SK-N-SH treated with all-trans-retinoic acid at 6 μM for 48 hours (cell line): ENCODE data around the gene RPL36AL.

ENCODE experiments used
- ATAC-seq: fragments of 200-7000 bp; cut with Tn5 transposase; 3 replicates; pipeline ENCODE4 v1.9.1; 2020; ENCODE audit warnings: mild to moderate bottlenecking, moderate library complexity
- ARNTL ChIP-seq: fragments of 450-650 bp; formaldehyde crosslinking; IDR thresholded peaks from 2 replicates; pipeline ENCODE4 v1.5.0; 2020; ENCODE audit warnings: low read depth, mild to moderate bottlenecking, moderate library complexity, borderline replicate concordance
- BACH2 ChIP-seq: fragments of 250-450 bp; sonication (Bioruptor Pico); IDR thresholded peaks from 2 replicates; pipeline ENCODE4 v1.9.0; 2021; ENCODE audit warnings: mild to moderate bottlenecking, borderline replicate concordance
- CREB5 ChIP-seq: fragments of 250-450 bp; sonication (Bioruptor Pico); IDR thresholded peaks from 2 replicates; pipeline ENCODE4 v1.5.1; 2020; ENCODE audit warnings: low read depth, mild to moderate bottlenecking, moderate library complexity
- CSDC2 ChIP-seq: fragments of 250-450 bp; sonication (Bioruptor Pico); IDR thresholded peaks from 2 replicates; pipeline ENCODE4 v1.5.0; 2020; ENCODE audit warnings: mild to moderate bottlenecking, moderate library complexity
- CSRNP3 ChIP-seq: fragments of 250-450 bp; sonication (Bioruptor Pico); IDR thresholded peaks from 2 replicates; pipeline ENCODE4 v1.5.1; 2021; ENCODE audit warnings: mild to moderate bottlenecking, moderate library complexity
- ESRRG ChIP-seq: fragments of 250-450 bp; sonication (Bioruptor Pico); IDR thresholded peaks from 2 replicates; pipeline ENCODE4 v1.6.1; 2021; ENCODE audit warnings: mild to moderate bottlenecking
- GLIS3 ChIP-seq: fragments of 250-450 bp; sonication (Bioruptor Pico); IDR thresholded peaks from 2 replicates; pipeline ENCODE4 v1.5.0; 2020; ENCODE audit warnings: mild to moderate bottlenecking, moderate library complexity
- ISL1 ChIP-seq: fragments of 250-450 bp; sonication (Bioruptor Pico); IDR thresholded peaks from 2 replicates; pipeline ENCODE4 v2.1.2; 2022; ENCODE audit warnings: mild to moderate bottlenecking, moderate library complexity
- PATZ1 ChIP-seq: fragments of 250-450 bp; sonication (Bioruptor Pico); IDR thresholded peaks from 2 replicates; pipeline ENCODE4 v1.8.0; 2020; ENCODE audit warnings: mild to moderate bottlenecking, moderate library complexity, borderline replicate concordance
- PPARA ChIP-seq: fragments of 250-450 bp; sonication (Bioruptor Pico); IDR thresholded peaks from 2 replicates; pipeline ENCODE4 v1.5.0; 2020; ENCODE audit warnings: mild to moderate bottlenecking, borderline replicate concordance
- RARB ChIP-seq: fragments of 250-450 bp; sonication (Bioruptor Pico); IDR thresholded peaks from 2 replicates; pipeline ENCODE4 v1.8.0; 2021; ENCODE audit warnings: mild to moderate bottlenecking, moderate library complexity
- SNAI2 ChIP-seq: fragments of 250-450 bp; sonication (Bioruptor Pico); IDR thresholded peaks from 2 replicates; pipeline ENCODE4 v1.5.0; 2020; ENCODE audit warnings: mild to moderate bottlenecking, moderate library complexity
- TCF4 ChIP-seq: fragments of 250-450 bp; sonication (Bioruptor Pico); IDR thresholded peaks from 2 replicates; pipeline ENCODE4 v1.8.0; 2021; ENCODE audit warnings: mild to moderate bottlenecking, moderate library complexity, borderline replicate concordance
- TOX ChIP-seq: fragments of 250-450 bp; sonication (Bioruptor Pico); IDR thresholded peaks from 2 replicates; pipeline ENCODE4 v1.8.0; 2021; ENCODE audit warnings: mild to moderate bottlenecking, moderate library complexity, borderline replicate concordance
- TSHZ2 ChIP-seq: fragments of 250-450 bp; sonication (Bioruptor Pico); IDR thresholded peaks from 2 replicates; pipeline ENCODE4 v1.5.0; 2020; ENCODE audit warnings: mild to moderate bottlenecking, moderate library complexity
- ZC3H10 ChIP-seq: fragments of 250-450 bp; sonication (Bioruptor Pico); IDR thresholded peaks from 2 replicates; pipeline ENCODE4 v1.5.1; 2021; ENCODE audit warnings: mild to moderate bottlenecking, moderate library complexity
- ZFP3 ChIP-seq: fragments of 250-450 bp; sonication (Bioruptor Pico); IDR thresholded peaks from 2 replicates; pipeline ENCODE4 v1.5.0; 2020; ENCODE audit warnings: mild to moderate bottlenecking, moderate library complexity
- ZFP30 ChIP-seq: fragments of 450-650 bp; formaldehyde crosslinking; IDR thresholded peaks from 2 replicates; pipeline ENCODE4 v1.5.0; 2022; ENCODE audit warnings: mild to moderate bottlenecking, moderate library complexity
- ZNF565 ChIP-seq: fragments of 450-650 bp; formaldehyde crosslinking; conservative IDR thresholded peaks from 2 replicates; pipeline ENCODE4 v1.5.0; 2020; ENCODE audit warnings: low read depth, mild to moderate bottlenecking, moderate library complexity
- ZNF8 ChIP-seq: fragments of 450-650 bp; formaldehyde crosslinking; IDR thresholded peaks from 2 replicates; pipeline ENCODE4 v1.5.0; 2020; ENCODE audit warnings: mild to moderate bottlenecking, moderate library complexity

RPL36AL gene

GRCh38 chr14:49633640-49634546, 13.5 kb upstream of the RPL36AL start:
- TF ChIP-seq PATZ1 (CRISPR knock-in tag) (peak; percentile 74; the same call in 1 of the 2 replicates), CSDC2 (CRISPR knock-in tag) (no peak), CSRNP3 (CRISPR knock-in tag) (no peak)
- TF ChIP-seq, all 23 proteins: peak for 1
- peak; percentile 88 for ATAC-seq

- no peak for TF ChIP-seq ZFP3
- no peak for TF ChIP-seq CSDC2 (CRISPR knock-in tag)
- TF ChIP-seq ZNF8 (CRISPR knock-in tag): no peak
- TF ChIP-seq SNAI2 (CRISPR knock-in tag): no peak
- TF ChIP-seq RARB (CRISPR knock-in tag): no peak
- no peak for TF ChIP-seq GLIS3 (CRISPR knock-in tag)
- no peak for TF ChIP-seq PATZ1 (CRISPR knock-in tag)
- no peak for TF ChIP-seq ZFP30 (CRISPR knock-in tag)
- TF ChIP-seq TCF4 (CRISPR knock-in tag): no peak
- TF ChIP-seq CSRNP3 (CRISPR knock-in tag): no peak
- TF ChIP-seq PPARA (CRISPR knock-in tag): no peak
- TF ChIP-seq ISL1 (CRISPR knock-in tag): no peak
- ATAC-seq: no peak
These were observed 3.8 kb upstream of the RPL36AL start for GRCh38 chr14:49623941-49624839.

GRCh38 chr14:49623387-49623786, 3.0 kb upstream of the RPL36AL start:
- no peak for TF ChIP-seq CREB5 (CRISPR knock-in tag)
- TF ChIP-seq TCF4 (CRISPR knock-in tag): no peak
- TF ChIP-seq ISL1 (CRISPR knock-in tag): no peak
- no peak for TF ChIP-seq TOX (CRISPR knock-in tag)
- TF ChIP-seq ZNF565: no peak
- TF ChIP-seq ZC3H10 (CRISPR knock-in tag): no peak
- no peak for ATAC-seq

- TF ChIP-seq PATZ1 (CRISPR knock-in tag) (no peak), BACH2 (CRISPR knock-in tag) (no peak), ESRRG (CRISPR knock-in tag) (no peak), ARNTL (no peak), TSHZ2 (CRISPR knock-in tag) (no peak)
- no peak for ATAC-seq
These were observed 1.7 kb upstream of the RPL36AL start for GRCh38 chr14:49622022-49622607.
